ENCODE results near the gene HNRNPUL2.
"Not testable (repeated sequence)": the region's sequence is repeated elsewhere in the genome, so short reads cannot be mapped to it uniquely, and the experiment has no call there.

Gene HNRNPUL2

DNA sequence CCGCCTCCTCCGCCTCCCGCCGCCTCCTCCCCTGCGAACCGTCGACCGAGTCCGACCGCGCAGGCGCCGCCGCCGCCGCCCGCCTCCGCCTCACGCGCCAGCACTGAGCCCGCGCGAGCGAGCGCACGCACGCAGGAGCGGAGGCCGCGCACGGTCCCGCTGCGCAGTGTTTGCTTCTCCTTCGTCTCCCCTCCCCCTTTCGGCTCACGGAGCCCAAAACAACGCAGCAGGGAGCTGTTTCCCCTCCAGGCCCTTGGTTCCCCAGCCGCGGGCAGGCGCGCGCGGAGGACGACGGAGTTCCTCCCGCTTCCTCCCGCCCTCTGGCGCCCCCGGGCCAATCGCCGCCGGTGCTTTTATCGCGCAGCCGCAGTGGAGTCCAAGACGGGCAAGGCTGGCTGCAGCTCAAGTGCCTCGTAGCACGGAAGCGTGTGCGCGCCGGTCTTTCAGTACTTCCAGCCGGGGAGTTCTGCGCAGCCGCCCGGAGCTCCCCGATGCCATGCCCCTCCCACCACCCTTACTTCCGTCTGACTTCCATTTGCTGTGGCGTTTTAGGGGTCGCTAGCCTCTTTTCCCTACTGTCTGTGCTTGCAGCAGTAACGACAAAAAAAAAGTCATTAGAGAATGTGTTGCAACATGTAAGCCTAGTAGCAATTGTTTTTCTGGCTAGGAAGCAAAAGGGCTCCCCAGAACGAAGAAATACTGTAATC is at the start of gene HNRNPUL2:
HNRNPUL2 (minus strand) TSS at position 293 of the 707 bp plus-strand sequence. CDS start 301 bp downstream, outside the sequence.
- peak; percentile 99 for DNase-seq (ENCODE audit: low spot score)

DNA sequence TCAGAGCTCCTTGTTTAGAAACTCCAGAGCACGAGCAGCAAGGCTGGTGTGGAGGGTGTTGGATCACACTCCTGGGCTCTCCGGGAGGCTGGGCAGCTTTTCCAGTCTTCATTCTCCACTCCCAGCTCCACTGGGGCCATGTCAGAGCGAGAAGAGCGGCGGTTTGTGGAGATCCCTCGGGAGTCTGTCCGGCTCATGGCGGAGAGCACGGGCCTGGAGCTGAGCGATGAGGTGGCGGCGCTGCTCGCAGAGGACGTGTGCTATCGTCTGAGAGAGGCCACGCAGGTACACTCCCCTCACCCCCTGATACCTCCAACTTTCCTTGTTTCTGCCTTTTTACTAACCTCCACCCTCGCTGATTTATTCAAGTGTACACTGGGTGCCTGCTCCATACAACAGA is 48.4 kb upstream of the HNRNPUL2 start:
- no peak for DNase-seq (ENCODE audit: low spot score)

DNA sequence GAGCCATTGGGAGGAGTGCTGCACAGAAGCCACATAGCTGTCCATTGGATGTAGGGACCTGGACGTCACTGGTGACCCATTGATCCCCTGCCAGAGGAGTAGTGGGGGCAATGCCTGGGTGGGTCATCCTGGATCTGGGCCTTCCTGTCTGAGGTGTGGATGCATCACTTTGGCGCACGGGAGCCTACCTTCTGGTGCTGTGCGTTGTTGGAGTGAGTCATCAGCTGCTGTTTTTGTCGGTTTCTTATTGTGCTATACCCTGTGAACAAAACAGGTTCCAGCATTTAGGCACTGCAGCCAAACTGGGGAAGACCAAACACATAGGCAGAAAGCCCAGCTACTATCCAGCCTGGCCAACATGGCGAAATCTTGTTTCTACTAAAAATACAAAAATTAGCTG is 47.1 kb upstream of the HNRNPUL2 start:
- DNase-seq (ENCODE audit: low spot score): no peak

DNA sequence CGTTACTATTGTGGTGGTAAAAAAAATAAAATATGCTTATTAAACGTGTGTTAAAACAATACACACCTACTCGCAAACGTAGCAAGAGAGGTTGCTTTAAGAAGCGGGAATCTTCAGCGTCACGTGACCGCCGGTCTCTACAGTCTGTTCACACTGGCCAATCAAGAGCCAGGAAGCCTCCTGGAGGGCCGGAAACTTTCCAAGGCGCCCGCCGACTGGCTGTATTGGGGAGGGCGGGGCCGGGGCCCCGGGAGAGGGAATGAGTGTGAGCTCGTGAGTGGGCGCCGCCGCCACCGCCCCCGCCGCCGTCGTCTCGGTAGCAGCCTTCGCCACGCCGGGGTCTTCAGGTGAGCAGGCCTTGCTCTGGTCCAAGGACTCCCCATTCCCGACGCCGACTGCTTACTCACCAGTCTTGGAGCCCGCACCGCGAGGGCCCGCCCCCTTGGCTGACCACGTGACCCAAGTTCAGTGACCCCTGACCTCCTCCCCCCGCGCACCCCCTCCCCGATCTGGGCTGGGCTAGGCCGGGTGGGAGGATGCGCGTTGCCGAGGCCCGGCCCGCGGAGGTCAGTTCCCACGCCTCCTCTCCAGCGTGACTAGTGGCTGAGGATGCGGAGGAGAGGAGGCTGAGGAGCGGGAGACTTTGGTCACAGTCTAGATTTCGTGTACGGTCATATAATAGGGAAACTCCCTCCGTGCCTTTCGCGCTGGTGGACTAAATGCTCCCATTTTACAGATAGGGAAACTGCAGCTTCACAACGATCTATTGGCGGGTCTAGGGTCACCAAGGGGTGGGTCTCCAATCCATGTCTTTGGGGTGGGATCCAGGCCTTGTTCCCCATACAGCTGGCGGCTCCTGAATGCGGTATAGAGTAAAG is 44.1 kb upstream of the HNRNPUL2 start, which contains the start of gene TAF6L:
TAF6L (plus strand) TSS at position 253 of the 878 bp plus-strand sequence. CDS start 4,388 bp downstream, outside the sequence.
- DNase-seq (ENCODE audit: low spot score): peak; percentile 91

DNA sequence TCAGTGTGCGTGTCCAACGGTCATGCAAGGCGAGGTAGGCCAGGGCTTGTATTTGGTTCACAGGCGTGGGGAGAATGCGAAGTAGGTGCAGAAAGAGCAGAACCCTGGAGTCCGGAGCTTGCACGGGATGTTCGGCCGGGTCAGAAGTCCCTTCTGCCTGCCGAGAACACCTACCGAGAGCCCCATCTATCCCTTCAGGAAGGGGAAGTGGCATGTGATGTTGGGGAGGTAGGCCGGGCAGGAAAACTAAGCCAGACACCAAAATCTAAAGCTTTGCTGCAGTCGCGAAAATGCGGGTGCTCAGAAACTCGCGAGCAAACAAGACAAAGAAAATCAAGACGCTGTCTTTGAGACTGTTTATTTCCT is 43.5 kb upstream of the HNRNPUL2 start:
- DNase-seq (ENCODE audit: low spot score): no peak

DNA sequence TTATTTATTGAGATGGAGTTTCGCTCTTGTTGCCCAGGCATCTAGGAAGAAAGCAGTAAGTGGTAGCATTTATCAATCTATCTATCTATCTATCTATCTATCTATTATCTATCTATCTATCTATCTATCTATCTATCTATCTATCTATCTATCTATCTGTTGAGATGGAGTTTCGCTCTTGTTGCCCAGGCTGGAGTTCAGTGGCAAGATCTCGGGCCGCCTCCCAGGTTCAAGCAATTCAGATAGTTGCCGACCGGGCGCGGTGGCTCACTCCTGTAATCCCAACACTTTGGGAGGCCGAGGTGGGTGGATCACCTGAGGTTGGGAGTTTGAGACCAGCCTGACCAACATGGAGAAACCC is 33.6 kb upstream of the HNRNPUL2 start:
- not testable (repeated sequence) for DNase-seq (ENCODE audit: low spot score)

DNA sequence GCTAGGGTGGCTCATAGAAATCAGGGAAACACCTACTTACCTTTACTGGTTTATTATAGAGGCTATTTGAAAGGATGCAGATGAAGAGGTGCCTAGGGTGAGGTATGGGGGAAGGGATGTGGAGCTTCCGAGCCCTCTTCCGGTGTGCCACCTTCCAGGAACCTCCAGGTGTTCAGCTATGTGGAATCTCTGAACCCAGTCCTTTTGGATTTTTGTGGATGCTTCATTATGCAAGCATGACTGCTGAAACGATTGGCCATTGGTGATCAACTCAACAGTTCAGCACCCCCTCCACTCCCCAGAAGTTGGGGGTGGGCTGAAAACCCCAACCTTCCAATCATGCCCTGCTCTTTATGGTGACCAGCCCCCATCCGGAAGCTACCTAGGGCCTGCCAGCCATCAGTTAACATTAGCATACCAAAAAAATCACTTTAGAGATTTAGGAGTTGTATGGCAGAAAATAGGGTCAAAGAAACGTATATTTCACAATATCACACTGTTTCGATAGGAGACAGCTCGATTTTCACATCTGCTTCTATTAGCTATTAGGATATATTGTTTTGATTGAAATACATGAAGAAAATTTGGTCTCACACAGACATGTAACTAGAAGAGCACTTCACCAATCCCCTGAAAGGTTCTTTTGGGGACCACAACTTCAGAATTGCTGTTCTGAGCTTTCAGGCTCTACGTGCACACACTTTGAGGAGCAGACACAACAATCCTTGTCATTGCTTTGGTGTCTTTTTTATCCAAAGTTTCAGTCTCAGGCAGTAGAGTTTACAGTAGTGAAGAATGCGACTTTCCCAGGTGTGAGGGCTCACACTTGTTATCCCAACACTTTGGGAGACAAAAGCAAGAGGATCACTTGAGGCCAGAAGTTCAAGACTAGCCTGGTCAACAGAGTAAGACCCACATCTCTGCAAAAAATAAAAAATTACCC is 30.9 kb upstream of the HNRNPUL2 start:
- no peak for DNase-seq (ENCODE audit: low spot score)

DNA sequence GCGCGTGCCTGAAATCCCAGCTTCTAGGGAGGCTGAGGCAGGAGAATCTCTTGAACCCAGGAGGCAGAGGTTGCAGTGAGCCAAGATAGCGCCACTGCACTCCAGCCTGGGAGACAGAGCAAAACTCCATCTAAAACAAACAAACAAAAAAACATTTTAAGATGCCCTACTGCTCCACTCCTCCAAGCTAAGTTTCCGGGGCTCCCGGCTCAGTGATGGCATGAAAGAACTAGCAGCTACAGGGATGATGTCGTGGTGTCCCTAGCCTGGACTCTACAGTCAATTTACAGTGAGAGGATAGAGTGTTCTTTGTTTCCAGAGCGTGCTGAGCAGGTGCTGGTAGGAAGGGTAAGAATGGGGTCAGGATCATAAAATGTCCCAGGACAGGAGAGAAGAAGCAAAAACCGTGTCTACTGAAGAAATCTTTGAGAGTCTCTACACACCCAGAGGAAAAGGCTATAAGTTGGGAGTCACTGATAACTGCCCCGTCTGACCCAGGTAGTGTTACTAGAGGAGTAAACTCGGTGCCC is 27.9 kb upstream of the HNRNPUL2 start:
- DNase-seq (ENCODE audit: low spot score): no peak

DNA sequence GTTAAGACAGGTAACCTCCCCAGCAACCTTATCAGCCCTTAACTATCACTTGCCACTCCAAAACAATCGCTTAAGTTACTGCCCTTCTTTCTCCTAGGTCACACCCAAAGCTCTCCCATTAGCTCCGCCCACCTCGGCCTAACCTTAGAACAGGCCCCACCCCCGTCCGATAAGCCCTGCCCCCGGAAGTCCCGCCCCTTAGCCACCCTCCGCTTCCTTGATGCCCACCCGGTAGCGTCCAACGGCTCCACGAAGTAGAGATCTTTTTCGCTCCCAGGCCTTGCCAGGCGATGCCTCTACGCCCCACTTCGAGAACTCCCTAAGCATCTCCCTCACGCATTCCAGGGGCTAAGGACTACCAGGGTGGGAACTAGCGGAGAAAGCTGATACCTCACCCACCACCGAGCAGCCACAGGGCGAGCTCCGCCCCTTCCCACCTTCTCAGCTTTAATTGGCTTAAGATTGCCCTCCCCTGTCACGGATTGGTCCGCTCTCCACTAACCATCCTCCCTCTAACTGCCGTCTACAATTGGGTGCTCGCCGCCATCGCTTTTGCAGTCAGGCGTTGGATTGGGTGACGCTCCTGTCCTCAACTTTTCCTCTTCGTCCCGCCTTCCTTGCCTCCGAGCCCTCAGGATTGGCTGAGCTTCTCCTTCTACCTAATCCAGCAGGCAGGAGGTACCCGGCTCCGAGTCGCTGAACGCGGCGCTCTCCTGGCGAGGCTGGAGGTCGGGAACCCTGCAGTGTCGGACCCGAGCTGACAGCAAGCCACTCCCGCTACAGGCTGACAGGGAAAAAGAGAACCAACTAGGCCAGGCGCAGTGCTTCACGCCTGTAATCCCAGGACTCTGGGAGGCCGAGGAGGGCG is 26.7 kb upstream of the HNRNPUL2 start, which contains the start of gene ZBTB3:
ZBTB3 (minus strand) TSS at position 425 of the 868 bp plus-strand sequence. CDS start 496 bp downstream, outside the sequence.
- peak; percentile 99 for DNase-seq (ENCODE audit: low spot score)

DNA sequence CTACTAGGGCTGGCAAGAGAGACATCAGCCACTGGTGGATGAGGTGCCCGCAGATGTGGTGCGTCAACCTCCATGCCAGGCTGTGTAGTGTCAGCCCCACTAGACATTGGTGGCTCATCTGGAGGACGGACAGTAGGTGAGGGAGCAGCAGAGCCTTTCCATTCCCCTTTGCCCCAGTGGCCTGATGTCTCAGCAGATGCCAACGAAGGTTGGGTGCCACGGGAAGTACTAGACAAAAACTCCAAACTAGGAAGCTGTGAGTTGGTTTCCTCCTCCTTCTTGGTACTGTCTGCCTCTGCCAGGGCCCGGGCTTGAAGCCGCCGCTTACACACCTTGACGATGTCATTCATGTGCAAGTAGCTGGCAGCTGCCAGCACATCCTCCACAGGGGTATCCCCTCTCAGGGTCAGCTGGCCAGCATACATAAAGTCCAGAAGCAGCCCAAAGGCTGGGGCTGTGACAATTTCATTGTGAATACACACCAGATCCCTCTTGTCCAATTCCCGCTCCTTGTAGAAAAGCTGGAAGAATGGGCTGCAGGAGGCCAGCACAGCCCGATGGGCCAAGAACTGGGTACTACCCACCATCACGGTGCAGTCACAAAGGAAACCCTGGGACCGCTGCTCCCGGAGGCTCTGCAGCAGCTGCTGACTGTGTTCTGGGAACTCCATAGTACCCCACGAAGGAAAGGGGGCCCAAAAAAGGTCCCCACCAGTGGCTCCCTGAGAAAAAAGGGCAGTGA is 25.9 kb upstream of the HNRNPUL2 start:
- DNase-seq (ENCODE audit: low spot score): no peak

DNA sequence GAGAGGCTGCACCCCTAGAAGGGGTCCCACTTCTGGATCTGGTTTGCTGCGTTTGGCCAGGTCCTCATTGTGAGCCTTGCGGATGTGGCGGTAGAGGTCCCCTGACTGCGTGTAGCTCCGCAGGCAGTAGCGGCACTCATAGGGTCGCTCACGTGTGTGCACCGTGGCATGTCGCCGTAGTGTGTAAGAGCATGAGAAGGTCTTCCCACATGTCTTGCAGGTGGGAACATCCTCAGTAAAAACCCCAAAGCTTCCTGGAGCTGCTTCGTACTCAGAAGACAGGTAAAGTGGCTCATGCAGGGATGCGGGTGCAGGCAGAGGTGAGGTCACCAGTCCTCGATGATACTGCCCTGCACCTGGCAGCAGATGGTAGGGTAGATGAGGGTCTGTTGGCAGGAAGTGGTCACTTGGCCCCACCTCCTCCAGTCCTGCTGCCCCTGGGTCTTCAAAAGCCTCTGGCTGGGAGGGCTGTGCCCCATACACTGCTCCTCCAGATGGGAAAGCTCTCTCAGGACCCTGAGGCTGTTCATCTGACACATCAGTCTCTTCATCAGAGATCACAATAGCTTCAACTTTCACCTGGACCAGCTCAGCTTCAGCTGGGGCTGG is 25.0 kb upstream of the HNRNPUL2 start:
- DNase-seq (ENCODE audit: low spot score): no peak

DNA sequence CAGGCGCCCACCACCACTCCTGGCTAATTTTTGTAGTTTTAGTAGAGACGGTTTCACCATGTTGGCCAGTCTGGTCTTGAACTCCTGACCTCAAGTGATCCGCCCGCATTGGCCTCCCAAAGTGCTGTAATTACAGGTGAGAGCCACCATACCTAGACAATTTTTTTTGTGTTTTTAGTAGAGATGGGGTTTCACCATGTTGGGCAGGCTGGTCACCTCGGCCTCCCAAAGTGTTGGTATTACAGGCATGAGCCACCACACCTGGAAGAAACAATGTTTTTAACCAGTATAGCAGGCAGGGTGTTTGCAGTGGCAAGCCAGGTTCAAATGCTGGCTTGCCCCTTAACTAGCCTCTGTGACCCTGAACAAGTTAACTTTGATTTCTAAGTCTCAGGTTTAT is 22.7 kb upstream of the HNRNPUL2 start:
- DNase-seq (ENCODE audit: low spot score): not testable (repeated sequence)

DNA sequence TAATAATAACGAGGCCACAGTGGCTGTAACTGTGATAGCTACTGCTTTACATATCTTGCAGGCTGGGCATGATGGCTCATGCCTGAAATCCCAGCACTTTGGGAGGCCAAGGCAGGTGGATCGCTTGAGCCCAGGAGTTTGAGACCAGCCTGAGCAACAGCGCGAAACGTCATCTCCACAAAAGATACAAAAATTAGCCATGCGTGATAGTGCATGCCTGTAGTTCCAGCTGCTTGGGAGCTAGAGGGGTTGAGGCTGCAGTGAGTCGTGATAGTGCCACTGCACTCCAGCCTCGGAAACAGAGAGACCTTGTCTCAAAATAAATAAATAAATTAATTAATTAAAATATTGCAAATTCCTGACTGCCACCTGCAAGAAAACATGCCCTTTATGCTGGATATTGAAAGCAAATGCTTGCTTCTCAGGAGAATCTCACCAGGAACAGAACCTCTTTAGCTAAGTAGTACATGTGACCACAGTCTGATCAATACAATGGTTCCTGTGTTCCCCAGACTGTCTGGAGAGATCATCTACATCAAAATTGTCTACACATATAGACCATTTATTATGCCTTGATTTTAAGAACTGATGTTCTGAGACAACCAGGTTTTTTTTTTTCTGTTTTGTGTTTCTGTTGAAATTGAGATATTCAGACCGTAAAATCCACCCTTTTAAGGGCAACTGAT is 20.4 kb upstream of the HNRNPUL2 start:
- no peak for DNase-seq (ENCODE audit: low spot score)

DNA sequence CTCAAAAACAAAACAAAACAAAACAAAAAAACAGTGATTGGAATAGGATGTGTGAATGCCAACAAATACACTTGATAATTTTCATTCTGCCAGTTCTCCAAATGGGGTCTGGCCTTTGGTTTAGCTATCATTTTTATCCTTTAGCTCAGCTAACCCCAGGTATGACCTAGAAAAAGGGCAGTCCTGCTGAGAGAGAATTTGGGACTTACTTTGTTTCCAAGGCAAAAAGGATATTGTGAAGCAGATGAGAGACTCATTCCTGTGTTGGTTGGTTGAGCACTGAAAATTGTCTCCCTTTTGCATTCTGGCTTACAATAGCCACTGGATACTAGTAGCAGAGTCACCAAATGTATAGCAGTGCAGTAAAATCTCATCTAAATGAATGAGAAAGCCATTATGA is 9.9 kb upstream of the HNRNPUL2 start:
- no peak for DNase-seq (ENCODE audit: low spot score)

DNA sequence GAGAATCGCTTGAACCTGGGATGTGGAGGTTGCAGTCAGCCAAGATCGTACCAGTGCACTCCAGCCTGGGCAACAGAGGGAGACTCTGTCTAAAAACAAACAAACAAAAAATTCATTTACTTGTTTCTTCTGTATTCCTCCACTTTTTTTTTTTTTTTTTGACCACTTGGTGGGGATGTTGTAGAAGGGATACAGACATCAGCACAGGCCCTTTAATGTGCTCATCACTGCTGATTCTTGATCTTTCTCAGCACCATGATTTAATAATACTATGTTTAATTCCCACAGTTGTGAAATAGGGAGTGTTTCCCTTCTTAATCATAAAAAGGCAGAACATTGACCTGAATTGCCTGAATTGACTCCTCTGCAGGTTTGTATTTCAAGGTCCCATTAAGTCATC is 5.6 kb upstream of the HNRNPUL2 start:
- no peak for DNase-seq (ENCODE audit: low spot score)

DNA sequence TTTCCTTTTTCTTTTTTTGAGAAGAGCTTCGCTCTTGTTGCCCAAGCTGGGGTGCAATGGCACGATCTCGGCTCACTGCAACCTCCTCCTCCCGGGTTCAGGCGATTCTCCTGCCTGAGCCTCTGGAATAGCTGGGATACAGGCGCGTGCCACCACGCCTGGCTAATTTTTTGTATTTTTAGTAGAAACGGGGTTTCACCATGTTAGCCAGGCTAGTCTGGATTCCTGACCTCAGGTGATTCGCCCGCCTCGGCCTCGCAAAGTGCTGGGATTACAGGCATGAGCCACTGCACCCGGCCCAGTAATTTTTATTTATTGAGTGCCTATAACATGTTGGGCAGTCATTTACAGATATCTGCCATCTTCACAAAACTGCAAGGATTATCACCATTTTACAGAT is 2.8 kb upstream of the HNRNPUL2 start:
- DNase-seq (ENCODE audit: low spot score): not testable (repeated sequence)

DNA sequence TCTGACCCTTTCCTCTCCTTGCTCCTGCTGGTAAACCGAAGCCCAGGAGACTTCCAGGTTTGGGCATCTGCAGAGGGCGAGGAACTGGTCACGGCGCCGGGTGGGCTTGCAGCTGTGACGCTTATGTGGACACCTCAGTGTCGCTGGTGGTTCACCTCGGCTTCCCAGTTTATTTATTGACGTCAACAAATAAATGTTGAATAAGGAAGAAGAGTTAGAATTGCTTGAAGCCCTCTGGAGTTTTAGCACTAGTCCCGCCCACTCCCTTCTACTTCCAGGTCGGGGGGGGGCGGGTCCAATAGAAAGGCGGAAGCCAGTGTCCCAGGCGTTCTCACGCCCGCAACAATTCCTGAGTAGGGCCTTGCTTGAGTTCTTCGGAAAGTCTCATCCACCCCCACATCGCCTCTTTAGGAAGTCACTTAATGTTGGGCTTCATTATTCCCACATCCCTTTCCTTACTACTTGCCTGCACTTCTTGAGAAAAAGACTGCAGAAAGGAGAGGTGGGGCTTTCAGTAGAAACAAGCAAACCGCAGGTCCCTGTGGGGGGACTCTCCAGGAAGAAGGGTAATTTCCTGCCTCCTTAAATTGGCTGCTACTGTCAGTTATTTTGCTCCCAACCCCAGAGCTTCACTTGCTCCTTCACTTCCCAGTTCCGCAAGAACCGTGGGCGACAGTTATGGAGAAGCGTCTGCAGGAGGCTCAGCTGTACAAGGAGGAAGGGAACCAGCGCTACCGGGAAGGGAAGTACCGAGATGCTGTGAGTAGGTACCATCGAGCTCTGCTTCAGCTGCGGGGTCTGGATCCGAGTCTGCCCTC is 1.1 kb upstream of the HNRNPUL2 start, which contains the start of gene TTC9C:
TTC9C (plus strand) TSS at position 316 of the 818 bp plus-strand sequence; CDS start at position 679, 363 bp downstream.
- DNase-seq (ENCODE audit: low spot score): peak; percentile 79

DNA sequence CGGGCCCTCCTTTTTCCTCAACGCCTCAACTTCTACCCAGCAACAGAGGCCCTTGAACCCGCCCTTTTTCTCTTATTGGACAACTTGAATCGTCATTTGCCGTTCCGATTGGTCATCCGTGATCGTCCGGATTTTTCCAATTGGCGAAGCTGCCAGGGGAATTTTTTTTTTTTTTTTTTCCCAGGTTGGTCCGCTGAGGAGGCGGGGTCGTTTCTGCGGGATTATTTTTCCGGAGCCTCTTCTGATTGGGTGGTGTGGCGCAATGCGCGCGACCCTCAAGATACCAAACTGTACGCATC is 564 bp upstream of the HNRNPUL2 start:
- peak; percentile 96 for DNase-seq (ENCODE audit: low spot score)
